ENCODE results near the gene SLC35E3. TPM values are rescaled to one million over a fixed set of nuclear protein-coding genes. Genes with fewer than 3 reads are reported as not detected.

SLC35E3 gene
- total RNA-seq, 1 experiment from 2014 or later, result 10.8 TPM

DNA sequence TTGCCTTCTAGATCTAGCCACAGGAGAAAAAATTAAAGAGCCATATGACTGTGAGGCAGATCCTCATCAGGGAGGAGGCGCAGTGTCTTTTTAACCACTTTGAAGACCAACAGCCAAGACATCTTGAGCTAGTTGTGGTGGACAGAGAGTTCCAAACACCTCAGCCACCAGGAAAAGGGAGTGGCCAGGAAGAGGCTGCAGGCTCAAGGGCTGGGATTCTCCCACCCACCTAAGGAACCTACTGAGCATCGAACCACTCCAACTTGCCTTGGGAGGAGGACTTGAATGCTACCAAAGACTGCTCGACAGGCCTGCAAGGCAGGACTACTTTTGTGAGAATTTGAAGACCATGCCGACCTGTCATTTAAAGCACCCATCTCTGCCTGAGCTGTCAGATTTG lies 47.5 kb downstream of the SLC35E3 start:
- H3K27me3 Mint-ChIP-seq (ENCODE audit: unreplicated experiment), result no peaks in the 10 kb centered on the region

GRCh38 chr12:68793975-68794652 lies 48.1 kb downstream of the SLC35E3 start:
- Mint-ChIP-seq H3K27ac (ENCODE audit: unreplicated experiment) (no peak overlapping the region), H3K4me3 (ENCODE audit: low read depth, unreplicated experiment) (no peak overlapping the region), H3K4me1 (ENCODE audit: low read depth, unreplicated experiment) (no peaks in the 10 kb centered on the region), H3K27me3 (ENCODE audit: unreplicated experiment) (no peaks in the 10 kb centered on the region), H3K9me3 (ENCODE audit: low read depth, unreplicated experiment) (no peaks in the 10 kb centered on the region), H3K36me3 (ENCODE audit: insufficient read depth, unreplicated experiment) (no peaks in the 10 kb centered on the region)
- BruUV-seq (replicated peaks), result no TSS peak
- CTCF ChIA-PET, result interaction anchor here (1.2 kb wide), 1 partner anchor 36 kb away, joined by 5 read pairs; no protein-coding TSS in a partner anchor
- intact Hi-C loops (cut with micrococcal nuclease; ENCODE audit: unreplicated experiment), result no loop called here
- TF ChIP-seq CTCF (IDR thresholded peaks at IDR 0.05; ENCODE audit: unreplicated experiment), result no peak
- DNase-seq, result no peak

More for the DNA sequence above, 47.5 kb downstream of the SLC35E3 start:
- no peak for TF ChIP-seq CTCF (IDR thresholded peaks at IDR 0.05; ENCODE audit: unreplicated experiment)
- H3K27ac Mint-ChIP-seq (ENCODE audit: unreplicated experiment), result no peak overlapping the region
- intact Hi-C loops (cut with micrococcal nuclease; ENCODE audit: unreplicated experiment), result no loop called here
- CTCF ChIA-PET, result interaction anchor here (0.6 to 1.6 kb wide), 2 partner anchors 14 to 117 kb away, joined by 3 to 6 read pairs; partner anchors contain the start of gene MDM2
- no peaks in the 10 kb centered on the region for H3K36me3 Mint-ChIP-seq (ENCODE audit: insufficient read depth, unreplicated experiment)
- no peak overlapping the region for H3K4me3 Mint-ChIP-seq (ENCODE audit: low read depth, unreplicated experiment)
- no peaks in the 10 kb centered on the region for H3K4me1 Mint-ChIP-seq (ENCODE audit: low read depth, unreplicated experiment)
- no peaks in the 10 kb centered on the region for H3K9me3 Mint-ChIP-seq (ENCODE audit: low read depth, unreplicated experiment)
- DNase-seq, result no peak
- BruUV-seq (replicated peaks), result no TSS peak

GRCh38 chr12:68794653-68795251 lies 48.8 kb downstream of the SLC35E3 start:
- DNase-seq, result no peak
- CTCF ChIA-PET, result interaction anchor here (0.9 to 1.2 kb wide), 2 partner anchors 9 to 35 kb away, joined by 3 to 5 read pairs; no protein-coding TSS in a partner anchor
- Mint-ChIP-seq H3K36me3 (ENCODE audit: insufficient read depth, unreplicated experiment) (no peaks in the 10 kb centered on the region), H3K27me3 (ENCODE audit: unreplicated experiment) (no peaks in the 10 kb centered on the region), H3K4me3 (ENCODE audit: low read depth, unreplicated experiment) (no peak overlapping the region), H3K4me1 (ENCODE audit: low read depth, unreplicated experiment) (peaks cover 3% of the 10 kb centered on the region), H3K9me3 (ENCODE audit: low read depth, unreplicated experiment) (no peaks in the 10 kb centered on the region), H3K27ac (ENCODE audit: unreplicated experiment) (no peak overlapping the region)
- no TSS peak for BruUV-seq (replicated peaks)
- TF ChIP-seq CTCF (IDR thresholded peaks at IDR 0.05; ENCODE audit: unreplicated experiment), result no peak
- intact Hi-C loops (cut with micrococcal nuclease; ENCODE audit: unreplicated experiment), result no loop called here

DNA sequence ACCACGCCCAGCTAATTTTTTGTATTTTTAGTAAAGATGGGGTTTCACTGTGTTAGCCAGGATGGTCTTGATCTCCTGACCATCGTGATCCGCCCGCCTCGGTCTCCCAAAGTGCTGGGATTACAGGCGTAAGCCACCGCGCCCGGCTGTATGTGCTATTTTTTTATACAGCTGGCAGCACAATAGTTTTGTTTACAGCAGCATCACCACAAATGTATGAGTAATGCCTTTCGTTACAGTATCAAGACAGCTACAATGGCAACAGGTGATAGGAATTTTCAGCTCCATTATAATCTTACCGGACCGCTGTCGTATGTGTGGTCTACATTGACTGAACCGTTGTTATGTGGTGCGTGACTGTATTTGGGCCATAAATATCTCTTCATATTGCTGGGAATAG lies 50.4 kb downstream of the SLC35E3 start:
- H3K27ac Mint-ChIP-seq (ENCODE audit: unreplicated experiment), result no peak overlapping the region
- no peaks in the 10 kb centered on the region for H3K27me3 Mint-ChIP-seq (ENCODE audit: unreplicated experiment)
- TF ChIP-seq CTCF (IDR thresholded peaks at IDR 0.05; ENCODE audit: unreplicated experiment), result no peak
- DNase-seq, result no peak
- peaks cover 5% of the 10 kb centered on the region for H3K36me3 Mint-ChIP-seq (ENCODE audit: insufficient read depth, unreplicated experiment)
- no peak overlapping the region for H3K4me3 Mint-ChIP-seq (ENCODE audit: low read depth, unreplicated experiment)
- intact Hi-C loops (cut with micrococcal nuclease; ENCODE audit: unreplicated experiment), result no loop called here
- H3K9me3 Mint-ChIP-seq (ENCODE audit: low read depth, unreplicated experiment), result no peaks in the 10 kb centered on the region
- peaks cover 18% of the 10 kb centered on the region for H3K4me1 Mint-ChIP-seq (ENCODE audit: low read depth, unreplicated experiment)
- CTCF ChIA-PET, result interaction anchor here (0.5 to 1.2 kb wide), 4 partner anchors 9 to 482 kb away, joined by 3 to 6 read pairs (median 3); no protein-coding TSS in a partner anchor
- BruUV-seq (replicated peaks), result no TSS peak
